OCI-LY3 (cell line): ENCODE measurements around the gene GSC2.

Experiments used
- H2AFZ ChIP-seq: fragments of 200-600, 300-600 bp; shearing (Covaris generic); 2 replicates; pipeline ENCODE4 v1.6.0; 2014; ENCODE audit warnings: antibody characterized with exemption, low read depth, low read length
- H3K27ac ChIP-seq: fragments of 200-600, 300-600 bp; sonication (generic); 2 replicates; pipeline ENCODE4 v1.5.1; 2014; ENCODE audit warnings: mild to moderate bottlenecking, low read length, moderate library complexity, mixed read lengths
- H3K27me3 ChIP-seq: fragments of 200-600, 300-600 bp; sonication (generic); 2 replicates; pipeline ENCODE4 v1.6.1; 2014; ENCODE audit warnings: low read depth, low read length, mixed read lengths
- H3K36me3 ChIP-seq: fragments of 200-600, 300-600 bp; sonication (generic); replicated peaks from 2 replicates; pipeline ENCODE3; 2014; ENCODE audit warnings: low read depth, low read length, mixed read lengths
- H3K4me1 ChIP-seq: fragments of 300-600, 200-600 bp; sonication (generic); 2 replicates; pipeline ENCODE4 v1.6.1; 2014; ENCODE audit warnings: low read length, mixed read lengths
- H3K4me2 ChIP-seq: fragments of 200-600, 300-600 bp; sonication (generic); 2 replicates; pipeline ENCODE4 v1.6.1; 2014; ENCODE audit warnings: low read length, mixed read lengths
- H3K4me3 ChIP-seq: fragments of 300-600, 200-600 bp; sonication (generic); 2 replicates; pipeline ENCODE4 v1.5.1; 2014; ENCODE audit warnings: antibody characterized with exemption, mild to moderate bottlenecking, low read length, moderate library complexity
- H3K79me2 ChIP-seq: fragments of 300-600, 200-600 bp; shearing (Covaris generic); 2 replicates; pipeline ENCODE4 v1.6.1; 2014; ENCODE audit warnings: mild to moderate bottlenecking, low read length, mixed read lengths
- H3K9ac ChIP-seq: fragments of 300-600, 200-600 bp; shearing (Covaris generic); 2 replicates; pipeline ENCODE4 v1.6.0; 2014; ENCODE audit warnings: mild to moderate bottlenecking, low read length, moderate library complexity
- H3K9me3 ChIP-seq: fragments of 200-600, 300-600 bp; shearing (Covaris generic); 2 replicates; pipeline ENCODE4 v1.6.1; 2014; ENCODE audit warnings: low read length, mixed read lengths; ENCODE audit not compliant: insufficient read depth
- H4K20me1 ChIP-seq: fragments of 200-600, 300-600 bp; sonication (generic); 2 replicates; pipeline ENCODE4 v1.6.1; 2016; ENCODE audit warnings: low read length, mixed read lengths; ENCODE audit not compliant: insufficient read depth
- CTCF ChIP-seq: fragments of 200-600, 300-600 bp; sonication (generic); IDR thresholded peaks from 2 replicates; pipeline ENCODE4 v1.5.1; 2014; ENCODE audit warnings: antibody characterized with exemption, low read length, low read depth
- EZH2phosphoT487 ChIP-seq: fragments of 200-600 bp; shearing (Covaris generic); IDR thresholded peaks from 2 replicates; pipeline ENCODE4 v1.6.1; 2018; ENCODE audit warnings: antibody characterized with exemption, mixed run types, low read depth

GSC2 gene

GRCh38 chr22:19122143-19122751, 27.8 kb downstream of the GSC2 start, which contains the start of gene DGCR2:
Gene DGCR2, minus strand, starts transcription at chr22:19122412. Its CDS starts 206 bp downstream, at chr22:19122206.
- peaks cover 49% of the 10 kb centered on the region for H3K79me2 ChIP-seq
- TF ChIP-seq EZH2phosphoT487: no peak
- TF ChIP-seq CTCF: no peak
- H3K27ac ChIP-seq: peak within 1 kb of the TSS; percentile 55
- H3K36me3 ChIP-seq: peaks cover 5% of the 10 kb centered on the region
- H3K9ac ChIP-seq: peak within 1 kb of the TSS; percentile 92
- peak within 1 kb of the TSS; percentile 86 for H2AFZ ChIP-seq
- H3K4me1 ChIP-seq: peaks cover 21% of the 10 kb centered on the region
- H3K9me3 ChIP-seq: no peaks in the 10 kb centered on the region
- peaks cover 42% of the 10 kb centered on the region for H4K20me1 ChIP-seq
- peak within 1 kb of the TSS; percentile 89 for H3K4me2 ChIP-seq
- H3K4me3 ChIP-seq: peak within 1 kb of the TSS; percentile 88
- H3K27me3 ChIP-seq: no peaks in the 10 kb centered on the region

DNA sequence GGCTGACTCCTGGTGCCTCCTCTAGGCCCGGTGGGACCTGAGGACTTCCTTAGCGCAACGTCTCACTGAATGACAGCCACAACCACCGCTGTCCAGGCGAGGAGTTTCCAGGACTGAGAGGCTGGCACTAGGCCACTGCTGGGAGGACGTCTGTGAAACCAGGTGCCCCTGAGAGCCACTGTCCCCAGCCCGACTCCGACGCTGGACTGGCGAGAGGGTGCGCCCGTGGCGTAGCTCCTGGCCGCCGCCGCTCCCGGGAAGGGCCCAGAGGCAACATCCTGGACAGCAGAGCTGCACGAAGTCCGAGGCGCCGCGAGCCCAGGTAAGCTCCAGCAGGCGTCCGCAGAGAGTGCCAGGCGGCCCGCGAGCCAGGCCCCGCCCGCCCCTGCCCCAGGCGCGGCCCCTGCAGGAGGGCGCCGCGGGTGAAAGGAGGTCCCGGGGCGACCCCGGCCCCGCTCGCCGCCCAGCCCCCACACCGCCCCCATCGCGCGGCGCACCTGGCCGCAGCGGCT, 28.4 kb downstream of the GSC2 start:
- Histone ChIP-seq H3K9ac (peak overlapping the region; percentile 92), H2AFZ (peak overlapping the region; percentile 86; the same call in 1 of the 2 replicates), H3K36me3 (peaks cover 5% of the 10 kb centered on the region), H3K79me2 (peaks cover 55% of the 10 kb centered on the region), H3K4me1 (peaks cover 21% of the 10 kb centered on the region), H3K4me3 (peak overlapping the region; percentile 88), H3K27ac (peak overlapping the region; percentile 55), H3K9me3 (no peaks in the 10 kb centered on the region), H3K4me2 (peak overlapping the region; percentile 89), H3K27me3 (no peaks in the 10 kb centered on the region), H4K20me1 (peaks cover 48% of the 10 kb centered on the region)
- TF ChIP-seq EZH2phosphoT487: no peak
- no peak for TF ChIP-seq CTCF

DNA sequence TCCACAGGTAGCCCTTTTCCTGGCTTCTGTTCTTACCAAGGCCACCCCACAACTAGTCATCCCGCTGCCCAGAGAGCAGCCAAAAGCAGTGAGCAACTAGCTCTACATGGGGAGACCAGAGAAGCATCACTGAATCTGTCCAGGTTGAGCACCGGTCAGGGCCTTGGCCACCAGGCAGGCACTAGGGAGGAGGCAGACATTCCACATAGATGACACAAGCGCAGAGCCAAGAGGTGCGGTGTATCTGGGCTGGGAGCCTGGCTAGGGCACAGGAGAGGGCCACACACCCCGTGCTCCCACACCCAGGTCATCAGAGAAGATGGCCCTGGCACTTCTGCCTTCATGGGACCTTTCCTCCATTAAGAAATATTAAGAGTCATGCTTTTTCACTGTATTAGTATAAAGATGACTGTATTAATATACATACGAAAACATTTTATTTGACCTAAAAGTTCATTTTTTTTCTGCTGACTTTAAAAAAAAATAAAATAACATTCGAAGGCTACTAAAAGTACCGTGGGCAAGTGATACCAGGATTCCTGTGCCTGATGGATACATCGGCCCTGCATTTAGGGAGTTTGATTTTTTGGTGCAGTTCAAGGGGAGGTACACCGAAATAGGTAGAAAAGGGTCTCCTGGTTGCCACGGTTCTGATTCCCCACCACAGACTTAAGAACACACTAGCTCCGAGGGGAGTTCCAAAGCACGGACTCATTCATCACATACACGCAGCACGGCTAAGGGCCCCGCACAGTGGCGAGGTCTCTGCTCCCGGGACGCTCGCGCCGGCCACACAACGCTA, 29.1 kb downstream of the GSC2 start:
- Histone ChIP-seq H3K79me2 (peaks cover 61% of the 10 kb centered on the region), H3K4me1 (peaks cover 21% of the 10 kb centered on the region), H3K36me3 (peaks cover 5% of the 10 kb centered on the region), H3K4me3 (peak overlapping the region; percentile 88), H3K27me3 (no peaks in the 10 kb centered on the region), H3K4me2 (peak overlapping the region; percentile 89), H3K27ac (no peak overlapping the region), H2AFZ (no peak overlapping the region), H3K9ac (peak overlapping the region; percentile 92), H3K9me3 (no peaks in the 10 kb centered on the region), H4K20me1 (peaks cover 55% of the 10 kb centered on the region)
- TF ChIP-seq CTCF: no peak
- no peak for TF ChIP-seq EZH2phosphoT487

DNA sequence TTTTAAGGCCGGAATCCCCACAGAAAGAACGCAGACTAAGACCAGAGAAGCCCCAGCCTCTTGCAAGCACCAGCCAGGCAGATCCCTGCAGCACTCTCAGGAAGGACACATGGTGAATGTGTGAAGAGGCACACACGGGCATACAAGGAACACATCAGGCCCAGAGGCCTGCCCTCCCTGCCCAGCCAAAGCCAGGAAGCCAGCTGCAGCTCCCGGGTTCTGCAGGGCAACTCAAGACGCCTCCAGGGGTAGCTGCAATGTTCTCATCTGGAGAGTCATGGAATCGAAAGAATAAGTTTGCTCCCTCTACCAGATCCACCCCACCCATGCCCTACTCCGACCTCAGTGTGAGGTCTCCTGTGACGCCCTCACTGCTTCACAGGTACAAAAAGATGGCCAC, 30.1 kb downstream of the GSC2 start:
- Histone ChIP-seq H3K4me3 (no peak overlapping the region), H3K9me3 (no peaks in the 10 kb centered on the region), H3K9ac (no peak overlapping the region), H3K27me3 (no peaks in the 10 kb centered on the region), H3K4me2 (no peak overlapping the region), H3K79me2 (peaks cover 72% of the 10 kb centered on the region), H3K4me1 (peaks cover 21% of the 10 kb centered on the region), H3K36me3 (peaks cover 5% of the 10 kb centered on the region), H4K20me1 (peaks cover 65% of the 10 kb centered on the region), H3K27ac (no peak overlapping the region), H2AFZ (no peak overlapping the region)
- TF ChIP-seq EZH2phosphoT487 (no peak), CTCF (no peak)
